OCI-LY7 (cell line): Measurements from ENCODE around the gene DENND1B. TPM values are rescaled to one million over a fixed set of nuclear protein-coding genes. Genes with fewer than 3 reads are reported as not detected.

Experiments
- BruUV-seq: library from RNA; stranded (reverse); fragments of 400-500 nt; replicated peaks from 2 replicates; lab custom pipeline; 2021; lab: Mats Ljungman, UMichigan
- CTCF ChIA-PET: fragments of 300-600 bp; sonication (Branson Sonifier 250); formaldehyde crosslinking; loops from one replicate; lab custom pipeline; 2022; ENCODE audit warnings: antibody characterized with exemption; ENCODE audit not compliant: unreplicated experiment; lab: Charles Lee
- POLR2A ChIA-PET: fragments of 300-600 bp; sonication (Branson Sonifier 250); formaldehyde crosslinking; loops from one replicate; lab custom pipeline; 2022; ENCODE audit warnings: antibody characterized with exemption; lab: Charles Lee
- DNase-seq: peaks from one replicate; pipeline ENCODE4 v3.0.0-alpha.2; 2015; ENCODE audit warnings: low spot score
- H2AFZ ChIP-seq: fragments of 200-600 bp; sonication (generic), shearing (Covaris generic); 2 replicates; pipeline ENCODE4 v1.6.1; 2014; ENCODE audit warnings: mild to moderate bottlenecking, antibody characterized with exemption, low read length, moderate library complexity
- H3K27ac ChIP-seq: fragments of 200-600 bp; sonication (generic); 2 replicates; pipeline ENCODE4 v1.5.1; 2014; ENCODE audit warnings: mixed run types, low read depth, mild to moderate bottlenecking, moderate library complexity, low read length, inconsistent platforms; ENCODE audit not compliant: poor library complexity, severe bottlenecking
- H3K36me3 ChIP-seq: fragments of 200-600 bp; sonication (generic); 2 replicates; pipeline ENCODE4 v1.6.1; 2014; ENCODE audit warnings: mild to moderate bottlenecking, antibody characterized with exemption, low read length, moderate library complexity, mixed read lengths; ENCODE audit not compliant: insufficient read depth
- H3K4me1 ChIP-seq: fragments of 200-600 bp; sonication (generic); 2 replicates; pipeline ENCODE4 v1.5.1; 2014; ENCODE audit warnings: mild to moderate bottlenecking, low read length; ENCODE audit not compliant: insufficient read depth, poor library complexity, severe bottlenecking
- H3K4me2 ChIP-seq: fragments of 200-600 bp; sonication (generic); 2 replicates; pipeline ENCODE4 v1.6.1; 2014; ENCODE audit warnings: mild to moderate bottlenecking, low read length
- H3K4me3 ChIP-seq: fragments of 200-600 bp; sonication (generic); 2 replicates; pipeline ENCODE4 v1.5.1; 2014; ENCODE audit warnings: mild to moderate bottlenecking, low read depth, low read length; ENCODE audit not compliant: poor library complexity, severe bottlenecking
- H3K79me2 ChIP-seq: fragments of 200-600 bp; sonication (generic); 2 replicates; pipeline ENCODE4 v1.6.1; 2016; ENCODE audit warnings: low read depth, mild to moderate bottlenecking, low read length, moderate library complexity, mixed read lengths; ENCODE audit not compliant: insufficient read depth
- H3K9me2 ChIP-seq: fragments of 200-600 bp; sonication (generic); 2 replicates; pipeline ENCODE4 v1.6.1; 2016; ENCODE audit warnings: mild to moderate bottlenecking, low read length, mixed read lengths; ENCODE audit not compliant: insufficient read depth
- H3K9me3 ChIP-seq: fragments of 200-600 bp; sonication (generic); 2 replicates; pipeline ENCODE4 v1.6.1; 2014; ENCODE audit warnings: mild to moderate bottlenecking, mixed run types, low read length, mixed read lengths
- H4K20me1 ChIP-seq: fragments of 200-600 bp; sonication (generic); 2 replicates; pipeline ENCODE4 v1.6.1; 2014; ENCODE audit warnings: mild to moderate bottlenecking, antibody characterized with exemption, low read length, moderate library complexity, mixed read lengths; ENCODE audit not compliant: insufficient read depth
- EZH2phosphoT487 ChIP-seq: fragments of 200-600 bp; sonication (generic); IDR thresholded peaks from 2 replicates; pipeline ENCODE4 v1.6.1; 2018; ENCODE audit warnings: low read depth, borderline replicate concordance, mild to moderate bottlenecking, mixed run types, antibody characterized with exemption, low read length, moderate library complexity, mixed read lengths
- intact Hi-C: fragments of 100-400 bp; cut with micrococcal nuclease; formaldehyde crosslinking; loops from one replicate; pipeline ENCODE4 v1.10.0; 2022; ENCODE audit not compliant: unreplicated experiment
- total RNA-seq, 2 experiments: library from RNA; depleted of rRNA in 1 of 2; stranded (reverse); fragments of >200 nt in 1 of 2; shearing (Covaris generic) in 1 of 2; gene quantifications; 2 replicates each; pipeline ENCODE4 v1.2.3, GENCODE V29; 2014 to 2022
- TF ChIP-seq, protein P1 (sequence below): fragments of 200-600 bp; sonication (generic); conservative IDR thresholded peaks from 2 replicates; pipeline ENCODE4 v1.5.1; 2014; ENCODE audit warnings: mild to moderate bottlenecking, antibody characterized with exemption, low read length, moderate library complexity, mixed read lengths

DENND1B gene
- total RNA-seq, 2 experiments from 2014 or later = 17.4 to 43.0 TPM

DNA sequence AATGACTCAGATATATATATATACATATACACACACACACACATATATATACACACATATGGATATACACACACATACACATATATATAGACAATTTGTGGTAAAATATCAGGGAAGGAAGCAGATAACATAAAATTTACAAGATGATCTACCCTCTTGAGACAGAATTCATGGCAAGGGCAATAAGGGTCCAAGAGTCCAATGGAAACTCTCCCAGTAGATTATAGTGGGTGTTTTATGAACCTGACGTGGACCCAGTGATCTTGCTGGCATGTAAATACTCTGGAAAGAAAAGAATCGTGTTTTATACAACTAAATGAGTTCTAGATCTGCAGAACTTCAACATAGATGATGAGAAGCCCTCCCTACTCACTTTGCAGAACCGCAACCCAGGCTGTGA is 49.3 kb downstream of the DENND1B start:
- Histone ChIP-seq H3K4me3 (no peak overlapping the region), H3K4me1 (no peaks in the 10 kb centered on the region), H4K20me1 (no peaks in the 10 kb centered on the region), H3K36me3 (peaks cover 24% of the 10 kb centered on the region), H3K9me3 (peaks cover 35% of the 10 kb centered on the region), H3K27ac (no peak overlapping the region), H3K79me2 (peaks cover 18% of the 10 kb centered on the region), H3K9me2 (no peaks in the 10 kb centered on the region), H2AFZ (no peak overlapping the region), H3K4me2 (no peak overlapping the region)
- intact Hi-C loops = no loop called here
- TF ChIP-seq, protein P1, sequence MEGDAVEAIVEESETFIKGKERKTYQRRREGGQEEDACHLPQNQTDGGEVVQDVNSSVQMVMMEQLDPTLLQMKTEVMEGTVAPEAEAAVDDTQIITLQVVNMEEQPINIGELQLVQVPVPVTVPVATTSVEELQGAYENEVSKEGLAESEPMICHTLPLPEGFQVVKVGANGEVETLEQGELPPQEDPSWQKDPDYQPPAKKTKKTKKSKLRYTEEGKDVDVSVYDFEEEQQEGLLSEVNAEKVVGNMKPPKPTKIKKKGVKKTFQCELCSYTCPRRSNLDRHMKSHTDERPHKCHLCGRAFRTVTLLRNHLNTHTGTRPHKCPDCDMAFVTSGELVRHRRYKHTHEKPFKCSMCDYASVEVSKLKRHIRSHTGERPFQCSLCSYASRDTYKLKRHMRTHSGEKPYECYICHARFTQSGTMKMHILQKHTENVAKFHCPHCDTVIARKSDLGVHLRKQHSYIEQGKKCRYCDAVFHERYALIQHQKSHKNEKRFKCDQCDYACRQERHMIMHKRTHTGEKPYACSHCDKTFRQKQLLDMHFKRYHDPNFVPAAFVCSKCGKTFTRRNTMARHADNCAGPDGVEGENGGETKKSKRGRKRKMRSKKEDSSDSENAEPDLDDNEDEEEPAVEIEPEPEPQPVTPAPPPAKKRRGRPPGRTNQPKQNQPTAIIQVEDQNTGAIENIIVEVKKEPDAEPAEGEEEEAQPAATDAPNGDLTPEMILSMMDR = no peak
- no peak for TF ChIP-seq EZH2phosphoT487
- ChIA-PET POLR2A (no interaction called here), CTCF (no interaction called here)
- no TSS peak for BruUV-seq
- no peak for DNase-seq

DNA sequence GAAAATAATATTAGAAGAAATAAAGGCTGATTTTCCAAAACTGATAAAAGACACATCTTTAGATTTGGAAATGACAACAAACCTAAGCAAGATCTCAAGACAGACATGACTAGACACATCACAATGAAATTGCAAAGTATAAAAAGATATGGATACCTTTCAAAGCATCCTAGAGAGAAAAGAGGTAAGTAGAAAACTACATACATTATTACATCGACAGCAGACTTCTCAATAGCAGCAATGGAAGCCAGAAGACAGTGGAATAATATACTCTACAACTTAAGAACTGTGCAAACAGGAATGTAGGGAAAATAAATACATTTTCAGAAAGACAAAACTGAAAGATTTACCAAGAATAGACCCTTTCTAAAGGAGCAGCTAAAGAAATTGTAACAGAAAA is 50.2 kb downstream of the DENND1B start:
- ChIA-PET CTCF (no interaction called here), POLR2A (no interaction called here)
- H2AFZ ChIP-seq = no peak overlapping the region
- H4K20me1 ChIP-seq = no peaks in the 10 kb centered on the region
- H3K36me3 ChIP-seq = peaks cover 24% of the 10 kb centered on the region
- no peak overlapping the region for H3K4me3 ChIP-seq
- intact Hi-C loops = no loop called here
- H3K4me2 ChIP-seq = no peak overlapping the region
- BruUV-seq = no TSS peak
- peaks cover 35% of the 10 kb centered on the region for H3K9me3 ChIP-seq
- TF ChIP-seq, protein P1 = no peak
- H3K27ac ChIP-seq = no peak overlapping the region
- no peaks in the 10 kb centered on the region for H3K9me2 ChIP-seq
- peak; percentile 39 for DNase-seq
- H3K79me2 ChIP-seq = peaks cover 18% of the 10 kb centered on the region
- no peaks in the 10 kb centered on the region for H3K4me1 ChIP-seq

DNA sequence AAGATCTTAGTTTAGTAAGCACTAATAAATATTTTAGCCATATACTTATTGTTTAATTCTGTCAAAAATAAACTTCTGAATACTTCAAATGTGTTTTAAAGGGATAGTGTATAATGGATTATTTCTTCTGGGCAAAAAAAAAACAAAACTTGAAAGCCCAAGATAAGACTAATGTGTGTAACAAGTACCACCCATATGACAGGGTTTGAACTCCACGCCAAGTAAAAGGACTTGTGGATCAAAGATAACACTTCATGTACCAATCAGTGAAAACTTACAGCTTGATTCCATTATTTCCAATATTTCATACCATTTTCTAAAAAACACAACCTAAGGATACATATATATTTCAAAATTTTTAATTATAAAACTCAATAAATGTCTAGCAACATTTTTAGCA is 59.5 kb downstream of the DENND1B start:
- no peaks in the 10 kb centered on the region for H3K9me3 ChIP-seq
- TF ChIP-seq, protein P1 = no peak
- TF ChIP-seq EZH2phosphoT487 = no peak
- CTCF ChIA-PET = no interaction called here

More for the DNA sequence above, 59.5 kb downstream of the DENND1B start:
- H3K4me1 ChIP-seq = no peaks in the 10 kb centered on the region
- no peaks in the 10 kb centered on the region for H3K36me3 ChIP-seq
- H3K4me2 ChIP-seq = no peak overlapping the region
- no peaks in the 10 kb centered on the region for H4K20me1 ChIP-seq
- H3K4me3 ChIP-seq = no peak overlapping the region
- no peak overlapping the region for H2AFZ ChIP-seq
- no TSS peak for BruUV-seq
- no peaks in the 10 kb centered on the region for H3K9me2 ChIP-seq
- no peak for DNase-seq
- intact Hi-C loops = no loop called here
- H3K79me2 ChIP-seq = no peaks in the 10 kb centered on the region
- POLR2A ChIA-PET = interaction anchor here (0.6 to 3.5 kb wide), 8 partner anchors 11 to 123 kb away, joined by 3 to 17 read pairs (median 3); no protein-coding TSS in a partner anchor
- no peak overlapping the region for H3K27ac ChIP-seq
